Keratinocyte (primary cell): ENCODE results near the gene SLC1A2. TPM values are rescaled to one million over a fixed set of nuclear protein-coding genes. Genes with fewer than 3 reads are reported as not detected.

Experiments
- DNase-seq: peaks from one replicate; pipeline ENCODE4 v3.0.0-alpha.2; 2011; ENCODE audit warnings: low read depth, missing footprints, low spot score
- FAIRE-seq: peaks from 2 replicates; lab custom pipeline; 2011; peaks lifted over from hg19 to GRCh38; lab: Jason Lieb, UNC
- H2AFZ ChIP-seq: 2 replicates; pipeline ENCODE4 v1.6.0; 2012; ENCODE audit warnings: low read length, control low read depth, inconsistent platforms; ENCODE audit not compliant: control insufficient read depth
- H3K27ac ChIP-seq: 2 replicates; pipeline ENCODE4 v1.5.1; 2011; ENCODE audit warnings: low read length; ENCODE audit not compliant: control insufficient read depth, insufficient read depth
- H3K27me3 ChIP-seq: 3 replicates; pipeline ENCODE4 v1.6.0; 2011; ENCODE audit warnings: low read length; ENCODE audit not compliant: control insufficient read depth, insufficient read depth; ENCODE audit errors: extremely low read depth
- H3K36me3 ChIP-seq, 2 experiments: 2 replicates in 1 of 2; 3 replicates in 1 of 2; pipeline ENCODE4 v1.5.1; 2011; ENCODE audit warnings: low read length in 2 of 2, mild to moderate bottlenecking in 1 of 2; ENCODE audit not compliant: control insufficient read depth in 2 of 2, insufficient read depth in 2 of 2; ENCODE audit errors: extremely low read depth in 1 of 2
- H3K4me1 ChIP-seq: 3 replicates; pipeline ENCODE4 v1.5.1; 2011; ENCODE audit warnings: low read length; ENCODE audit not compliant: control insufficient read depth, insufficient read depth; ENCODE audit errors: extremely low read depth
- H3K4me2 ChIP-seq: 3 replicates; pipeline ENCODE4 v1.6.0; 2011; ENCODE audit warnings: low read depth, low read length; ENCODE audit not compliant: control insufficient read depth, insufficient read depth; ENCODE audit errors: extremely low read depth
- H3K4me3 ChIP-seq, 3 experiments: fragments of 200-600 bp in 1 of 3; sonication (generic) in 1 of 3; 2 replicates in 2 of 3; 3 replicates in 1 of 3; pipeline ENCODE4 v1.5.1; 2011 to 2016; ENCODE audit warnings: low read length in 3 of 3, mild to moderate bottlenecking in 3 of 3, control low read depth in 2 of 3, inconsistent platforms in 1 of 3, low read depth in 1 of 3, mixed read lengths in 1 of 3, mixed run types in 1 of 3, moderate library complexity in 1 of 3; ENCODE audit not compliant: control insufficient read depth in 2 of 3, insufficient read depth in 2 of 3; ENCODE audit errors: extremely low read depth in 1 of 3
- H3K79me2 ChIP-seq: 2 replicates; pipeline ENCODE4 v1.6.0; 2012; ENCODE audit warnings: low read length; ENCODE audit not compliant: control insufficient read depth, insufficient read depth
- H3K9ac ChIP-seq: 3 replicates; pipeline ENCODE4 v1.6.0; 2011; ENCODE audit warnings: low read length; ENCODE audit not compliant: control insufficient read depth, insufficient read depth; ENCODE audit errors: extremely low read depth
- H3K9me1 ChIP-seq: 3 replicates; pipeline ENCODE4 v1.6.0; 2011; ENCODE audit warnings: low read length; ENCODE audit not compliant: control insufficient read depth, insufficient read depth; ENCODE audit errors: extremely low read depth
- H3K9me3 ChIP-seq: 2 replicates; pipeline ENCODE4 v1.5.1; 2012; ENCODE audit warnings: low read depth, low read length; ENCODE audit not compliant: control insufficient read depth
- H4K20me1 ChIP-seq: 3 replicates; pipeline ENCODE4 v1.6.0; 2011; ENCODE audit warnings: low read length; ENCODE audit not compliant: control insufficient read depth, insufficient read depth; ENCODE audit errors: extremely low read depth
- EZH2 ChIP-seq: IDR thresholded peaks from one replicate; pipeline ENCODE4 v1.6.1; 2012; ENCODE audit warnings: inconsistent platforms, mild to moderate bottlenecking, low read length, moderate library complexity
- dilution Hi-C: fragments of 300-500 bp; cut with MboI; formaldehyde crosslinking; loops from one replicate; pipeline ENCODE4 v1.7.0; 2020; ENCODE audit warnings: low sequenced_read_pairs; ENCODE audit not compliant: extremely low pct_ligation_motif_present
- polyA plus RNA-seq, 5 experiments: library from polyadenylated mRNA; depleted of rRNA in 3 of 5; stranded (reverse) in 3 of 5; stranded (forward) in 1 of 5; unstranded in 1 of 5; fragments of >200 nt; gene quantifications; 1 replicate in 1 of 5; 2 replicates in 3 of 5; 3 replicates in 1 of 5; pipeline versions ENCODE4 v1.2.1 to v1.2.3, GENCODE V29; 2011 to 2012; ENCODE audit warnings: missing spikeins in 2 of 5, low read depth in 1 of 5, low replicate concordance in 1 of 5
- TF ChIP-seq, protein P1 (sequence below), 3 experiments: IDR thresholded peaks in 1 of 3; conservative IDR thresholded peaks in 1 of 3; optimal IDR thresholded peaks in 1 of 3; 2 replicates in 2 of 3; 3 replicates in 1 of 3; pipeline versions ENCODE3 to v1.5.1; 2011; ENCODE audit warnings: low read length in 3 of 3, mild to moderate bottlenecking in 3 of 3, moderate library complexity in 2 of 3, control low read depth in 1 of 3, inconsistent platforms in 1 of 3; ENCODE audit not compliant: insufficient read depth in 2 of 3; ENCODE audit errors: extremely low read depth in 1 of 3

The SLC1A2 gene
- polyA plus RNA-seq, 1 donor (not counting 4 experiments of a cell fraction or from before 2014, with no cell fraction given): under 0.01 TPM

DNA sequence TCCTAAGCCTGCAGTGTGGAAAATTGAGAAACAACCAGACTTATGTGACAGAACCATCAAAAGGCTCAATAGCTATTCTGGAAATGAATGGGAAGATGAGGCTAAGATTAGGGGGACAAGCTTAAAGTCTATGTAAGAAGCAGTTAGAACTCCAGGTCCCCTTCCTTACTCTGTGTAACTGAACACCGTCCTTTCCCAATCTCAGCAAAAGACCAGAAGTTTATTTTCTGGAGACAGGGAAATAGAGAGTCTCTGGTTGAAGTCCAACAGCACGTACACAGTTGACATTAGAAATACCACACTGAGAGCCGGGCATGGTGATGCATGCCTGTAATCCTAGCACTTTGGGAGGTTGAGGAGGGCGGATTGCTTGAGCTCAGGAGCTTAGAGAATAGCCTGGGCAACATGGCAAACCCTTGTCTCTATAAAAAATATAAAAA, 186.4 kb downstream of the SLC1A2 start:
- Histone ChIP-seq H3K27me3 (no peaks in the 10 kb centered on the region), H2AFZ (no peak overlapping the region), H3K36me3 (peaks cover 15 to 23% of the 10 kb centered on the region in 2 experiments), H3K79me2 (no peaks in the 10 kb centered on the region), H3K27ac (no peak overlapping the region), H3K4me1 (peaks cover 28% of the 10 kb centered on the region), H3K4me3 (no peak overlapping the region), H3K9ac (no peak overlapping the region), H3K4me2 (no peak overlapping the region), H3K9me1 (no peaks in the 10 kb centered on the region), H3K9me3 (no peaks in the 10 kb centered on the region), H4K20me1 (no peaks in the 10 kb centered on the region)
- dilution Hi-C loops: no loop called here
- FAIRE-seq (no peak), DNase-seq (no peak)
- no peak for TF ChIP-seq EZH2
- TF ChIP-seq, protein P1, sequence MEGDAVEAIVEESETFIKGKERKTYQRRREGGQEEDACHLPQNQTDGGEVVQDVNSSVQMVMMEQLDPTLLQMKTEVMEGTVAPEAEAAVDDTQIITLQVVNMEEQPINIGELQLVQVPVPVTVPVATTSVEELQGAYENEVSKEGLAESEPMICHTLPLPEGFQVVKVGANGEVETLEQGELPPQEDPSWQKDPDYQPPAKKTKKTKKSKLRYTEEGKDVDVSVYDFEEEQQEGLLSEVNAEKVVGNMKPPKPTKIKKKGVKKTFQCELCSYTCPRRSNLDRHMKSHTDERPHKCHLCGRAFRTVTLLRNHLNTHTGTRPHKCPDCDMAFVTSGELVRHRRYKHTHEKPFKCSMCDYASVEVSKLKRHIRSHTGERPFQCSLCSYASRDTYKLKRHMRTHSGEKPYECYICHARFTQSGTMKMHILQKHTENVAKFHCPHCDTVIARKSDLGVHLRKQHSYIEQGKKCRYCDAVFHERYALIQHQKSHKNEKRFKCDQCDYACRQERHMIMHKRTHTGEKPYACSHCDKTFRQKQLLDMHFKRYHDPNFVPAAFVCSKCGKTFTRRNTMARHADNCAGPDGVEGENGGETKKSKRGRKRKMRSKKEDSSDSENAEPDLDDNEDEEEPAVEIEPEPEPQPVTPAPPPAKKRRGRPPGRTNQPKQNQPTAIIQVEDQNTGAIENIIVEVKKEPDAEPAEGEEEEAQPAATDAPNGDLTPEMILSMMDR (optimal IDR thresholded peaks at IDR 0.05 in 1 of 3, IDR thresholded peaks at IDR 0.05 in 1 of 3, conservative IDR thresholded peaks at IDR 0.05 in 1 of 3; ENCODE audit: extremely low read depth in 1 of 3, insufficient read depth in 2 of 3, low read length in 3 of 3): no peak

DNA sequence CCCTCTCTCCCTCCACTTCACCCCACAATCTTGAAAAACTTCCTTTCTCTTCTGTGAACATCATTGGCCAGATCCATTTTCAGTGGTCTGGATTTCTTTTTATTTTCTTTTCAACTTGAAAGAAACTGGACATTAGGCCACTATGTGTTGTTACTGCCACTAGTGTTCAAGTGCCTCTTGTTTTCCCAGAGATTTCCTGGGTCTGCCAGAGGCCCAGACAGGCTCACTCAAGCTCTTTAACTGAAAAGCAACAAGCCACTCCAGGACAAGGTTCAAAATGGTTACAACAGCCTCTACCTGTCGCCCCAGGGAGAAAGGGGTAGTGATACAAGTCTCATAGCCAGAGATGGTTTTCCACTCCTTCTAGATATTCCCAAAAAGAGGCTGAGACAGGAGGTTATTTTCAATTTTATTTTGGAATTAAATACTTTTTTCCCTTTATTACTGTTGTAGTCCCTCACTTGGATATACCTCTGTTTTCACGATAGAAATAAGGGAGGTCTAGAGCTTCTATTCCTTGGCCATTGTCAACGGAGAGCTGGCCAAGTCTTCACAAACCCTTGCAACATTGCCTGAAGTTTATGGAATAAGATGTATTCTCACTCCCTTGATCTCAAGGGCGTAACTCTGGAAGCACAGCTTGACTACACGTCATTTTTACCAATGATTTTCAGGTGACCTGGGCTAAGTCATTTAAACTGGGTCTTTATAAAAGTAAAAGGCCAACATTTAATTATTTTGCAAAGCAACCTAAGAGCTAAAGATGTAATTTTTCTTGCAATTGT, 188.1 kb downstream of the SLC1A2 start:
- Histone ChIP-seq H3K27me3 (no peaks in the 10 kb centered on the region), H3K36me3 (peaks cover 18 to 28% of the 10 kb centered on the region in 2 experiments), H3K9ac (no peak overlapping the region)

More for the DNA sequence above, 188.1 kb downstream of the SLC1A2 start:
- Histone ChIP-seq H3K79me2 (no peaks in the 10 kb centered on the region), H3K4me2 (no peak overlapping the region), H3K9me3 (no peaks in the 10 kb centered on the region), H3K4me1 (peaks cover 13% of the 10 kb centered on the region), H4K20me1 (no peaks in the 10 kb centered on the region), H2AFZ (no peak overlapping the region), H3K9me1 (no peaks in the 10 kb centered on the region), H3K27ac (no peak overlapping the region), H3K4me3 (no peak overlapping the region)
- DNase-seq (no peak), FAIRE-seq (no peak)
- TF ChIP-seq, protein P1 (optimal IDR thresholded peaks at IDR 0.05 in 1 of 3, IDR thresholded peaks at IDR 0.05 in 1 of 3, conservative IDR thresholded peaks at IDR 0.05 in 1 of 3; ENCODE audit: extremely low read depth in 1 of 3, insufficient read depth in 2 of 3, low read length in 3 of 3): no peak
- no peak for TF ChIP-seq EZH2
- dilution Hi-C loops: no loop called here
